NCI-H2081 (cell line): ENCODE results near the gene LZTFL1.
"Not testable (repeated sequence)": the region's sequence is repeated elsewhere in the genome, so short reads cannot be mapped to it uniquely, and the experiment has no call there.

Experiments used
- DNase-seq, 2 experiments: peaks; one replicate each; lab custom pipeline; 2025; lab: John Stamatoyannopoulos, UW

The LZTFL1 gene

GRCh38 chr3:45864760-45865519, 23.0 kb upstream of the LZTFL1 start:
- DNase-seq, result no peak

- no peak for DNase-seq
Observed at GRCh38 chr3:45861043-45861719, 19.3 kb upstream of the LZTFL1 start.

GRCh38 chr3:45860481-45860880, 18.6 kb upstream of the LZTFL1 start:
- no peak for DNase-seq

- DNase-seq, result no peak
Observed at GRCh38 chr3:45858809-45859543, 17.1 kb upstream of the LZTFL1 start.

- not testable (repeated sequence) for DNase-seq
Observed at GRCh38 chr3:45857024-45857423, 15.1 kb upstream of the LZTFL1 start.

GRCh38 chr3:45856323-45856722, 14.4 kb upstream of the LZTFL1 start:
- not testable (repeated sequence) for DNase-seq

- DNase-seq, result no peak
Observed at GRCh38 chr3:45852828-45853227, 10.9 kb upstream of the LZTFL1 start.

GRCh38 chr3:45848392-45848791, 6.5 kb upstream of the LZTFL1 start:
- DNase-seq, result no peak

- no peak for DNase-seq
Observed at GRCh38 chr3:45844616-45845015, 2.7 kb upstream of the LZTFL1 start.

GRCh38 chr3:45842851-45843625, 1.1 kb upstream of the LZTFL1 start:
- no peak for DNase-seq

GRCh38 chr3:45841420-45841756, 531 bp downstream of the LZTFL1 start:
- no peak for DNase-seq

GRCh38 chr3:45838466-45838865, 3.5 kb downstream of the LZTFL1 start:
- DNase-seq, result no peak

GRCh38 chr3:45832699-45833098, 9.2 kb downstream of the LZTFL1 start:
- DNase-seq, result peak in 1 of 2 experiments; percentile 33

- DNase-seq, result no peak
Observed at GRCh38 chr3:45830121-45830520, 11.8 kb downstream of the LZTFL1 start.

- no peak for DNase-seq
Observed at GRCh38 chr3:45826908-45827307, 15.0 kb downstream of the LZTFL1 start.

- no peak for DNase-seq
Observed at GRCh38 chr3:45826321-45826720, 15.6 kb downstream of the LZTFL1 start.

GRCh38 chr3:45821127-45821526, 20.8 kb downstream of the LZTFL1 start:
- no peak for DNase-seq

- no peak for DNase-seq
Observed at GRCh38 chr3:45819543-45819942, 22.4 kb downstream of the LZTFL1 start.

GRCh38 chr3:45817831-45818522, 23.9 kb downstream of the LZTFL1 start:
- DNase-seq, result peak in 1 of 2 experiments; percentile 43

GRCh38 chr3:45816544-45816943, 25.4 kb downstream of the LZTFL1 start:
- DNase-seq, result peak in 1 of 2 experiments; percentile 7

- no peak for DNase-seq
Observed at GRCh38 chr3:45814322-45814721, 27.6 kb downstream of the LZTFL1 start.
